ENCODE data around the gene PIK3R6. TPM values are rescaled to one million over a fixed set of nuclear protein-coding genes. Genes with fewer than 3 reads are reported as not detected.

Gene PIK3R6
- total and polyA plus RNA-seq, 2 experiments from 2014 or later, result 0.11 to 0.24 TPM

DNA sequence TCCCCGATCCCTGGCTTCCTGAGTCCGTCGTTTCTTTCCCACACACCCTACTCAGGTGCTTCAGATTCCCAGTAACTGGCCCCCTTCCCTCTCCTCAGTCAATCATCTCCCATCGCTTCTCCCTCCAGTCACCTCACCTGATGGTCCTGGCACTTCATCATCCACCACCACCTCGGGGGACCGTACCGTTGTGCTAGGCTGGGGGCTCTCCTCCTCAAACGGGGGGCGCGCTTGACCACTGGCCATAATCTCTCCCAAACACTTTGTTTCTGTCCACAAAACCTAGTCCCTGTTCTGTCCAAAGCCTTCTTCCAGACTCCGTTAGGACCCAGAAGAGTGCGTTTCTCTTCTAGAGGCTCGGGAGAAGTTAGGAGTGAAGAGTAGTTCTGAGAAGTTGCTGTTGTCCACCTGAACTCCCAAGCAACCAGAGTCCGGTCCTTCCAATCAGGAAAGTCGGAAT lies 109.3 kb downstream of the PIK3R6 start, which contains the start of gene SPDYE4 (continued):
- TF ChIP-seq NANOG (IDR thresholded peaks at IDR 0.05; ENCODE audit: borderline replicate concordance) (no peak), EZH2phosphoT487 (IDR thresholded peaks at IDR 0.05; ENCODE audit: unreplicated experiment) (no peak), CREB1 (CRISPR knock-in tag; IDR thresholded peaks at IDR 0.05; ENCODE audit: low read depth) (no peak), JUNB (IDR thresholded peaks at IDR 0.05; ENCODE audit: unreplicated experiment) (no peak)
- TF ChIP-seq, protein P1, sequence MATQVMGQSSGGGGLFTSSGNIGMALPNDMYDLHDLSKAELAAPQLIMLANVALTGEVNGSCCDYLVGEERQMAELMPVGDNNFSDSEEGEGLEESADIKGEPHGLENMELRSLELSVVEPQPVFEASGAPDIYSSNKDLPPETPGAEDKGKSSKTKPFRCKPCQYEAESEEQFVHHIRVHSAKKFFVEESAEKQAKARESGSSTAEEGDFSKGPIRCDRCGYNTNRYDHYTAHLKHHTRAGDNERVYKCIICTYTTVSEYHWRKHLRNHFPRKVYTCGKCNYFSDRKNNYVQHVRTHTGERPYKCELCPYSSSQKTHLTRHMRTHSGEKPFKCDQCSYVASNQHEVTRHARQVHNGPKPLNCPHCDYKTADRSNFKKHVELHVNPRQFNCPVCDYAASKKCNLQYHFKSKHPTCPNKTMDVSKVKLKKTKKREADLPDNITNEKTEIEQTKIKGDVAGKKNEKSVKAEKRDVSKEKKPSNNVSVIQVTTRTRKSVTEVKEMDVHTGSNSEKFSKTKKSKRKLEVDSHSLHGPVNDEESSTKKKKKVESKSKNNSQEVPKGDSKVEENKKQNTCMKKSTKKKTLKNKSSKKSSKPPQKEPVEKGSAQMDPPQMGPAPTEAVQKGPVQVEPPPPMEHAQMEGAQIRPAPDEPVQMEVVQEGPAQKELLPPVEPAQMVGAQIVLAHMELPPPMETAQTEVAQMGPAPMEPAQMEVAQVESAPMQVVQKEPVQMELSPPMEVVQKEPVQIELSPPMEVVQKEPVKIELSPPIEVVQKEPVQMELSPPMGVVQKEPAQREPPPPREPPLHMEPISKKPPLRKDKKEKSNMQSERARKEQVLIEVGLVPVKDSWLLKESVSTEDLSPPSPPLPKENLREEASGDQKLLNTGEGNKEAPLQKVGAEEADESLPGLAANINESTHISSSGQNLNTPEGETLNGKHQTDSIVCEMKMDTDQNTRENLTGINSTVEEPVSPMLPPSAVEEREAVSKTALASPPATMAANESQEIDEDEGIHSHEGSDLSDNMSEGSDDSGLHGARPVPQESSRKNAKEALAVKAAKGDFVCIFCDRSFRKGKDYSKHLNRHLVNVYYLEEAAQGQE (IDR thresholded peaks at IDR 0.05; ENCODE audit: unreplicated experiment), result no peak
- TF ChIP-seq, protein P2, sequence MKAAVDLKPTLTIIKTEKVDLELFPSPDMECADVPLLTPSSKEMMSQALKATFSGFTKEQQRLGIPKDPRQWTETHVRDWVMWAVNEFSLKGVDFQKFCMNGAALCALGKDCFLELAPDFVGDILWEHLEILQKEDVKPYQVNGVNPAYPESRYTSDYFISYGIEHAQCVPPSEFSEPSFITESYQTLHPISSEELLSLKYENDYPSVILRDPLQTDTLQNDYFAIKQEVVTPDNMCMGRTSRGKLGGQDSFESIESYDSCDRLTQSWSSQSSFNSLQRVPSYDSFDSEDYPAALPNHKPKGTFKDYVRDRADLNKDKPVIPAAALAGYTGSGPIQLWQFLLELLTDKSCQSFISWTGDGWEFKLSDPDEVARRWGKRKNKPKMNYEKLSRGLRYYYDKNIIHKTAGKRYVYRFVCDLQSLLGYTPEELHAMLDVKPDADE (IDR thresholded peaks at IDR 0.05), result no peak

DNA sequence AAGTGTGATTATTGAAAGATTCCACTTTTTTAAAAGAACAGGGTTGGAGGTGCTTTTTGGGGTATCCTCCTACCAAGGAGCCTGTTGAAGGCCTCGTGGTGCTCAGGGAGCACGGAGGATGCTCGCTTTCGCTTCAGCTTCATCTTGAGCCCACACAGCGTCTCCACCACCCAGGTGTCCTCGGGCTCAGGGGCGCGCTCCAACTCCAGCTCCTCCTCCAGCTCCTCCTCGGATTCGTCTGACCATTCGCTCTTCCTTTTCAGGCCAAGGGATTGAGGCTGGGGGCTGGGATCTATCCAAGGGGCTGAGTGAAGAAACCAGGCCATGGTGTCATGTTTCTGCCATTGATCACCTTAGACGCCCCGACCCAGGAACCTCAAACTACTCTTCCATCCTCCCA lies 110.3 kb downstream of the PIK3R6 start:
- no peaks in the 10 kb centered on the region; the same call in 1 of the 2 replicates for H3K4me1 ChIP-seq (ENCODE audit: insufficient read depth)
- H3K27ac Mint-ChIP-seq, result no peak overlapping the region
- H3K79me2 ChIP-seq (replicated peaks; ENCODE audit: insufficient read depth), result no peaks in the 10 kb centered on the region
- no peak overlapping the region for H2AFZ ChIP-seq
- DNase-seq (ENCODE audit: low spot score) (no peak), ATAC-seq (no peak)
- H3K36me3 ChIP-seq (ENCODE audit: insufficient read depth), result no peaks in the 10 kb centered on the region
- H3K27ac ChIP-seq (ENCODE audit: low read depth), result no peak overlapping the region
- H3K4me3 ChIP-seq, result no peak overlapping the region
- H3K4me3 Mint-ChIP-seq, result no peak overlapping the region; the same call in 2 of the 3 replicates
- no peak overlapping the region for H3K4me2 ChIP-seq
- TF ChIP-seq NANOG (IDR thresholded peaks at IDR 0.05; ENCODE audit: borderline replicate concordance) (no peak), ZNF114 (CRISPR knock-in tag; IDR thresholded peaks at IDR 0.05) (no peak), POLR2AphosphoS5 (IDR thresholded peaks at IDR 0.05; ENCODE audit: low read depth) (no peak)
- TF ChIP-seq, protein P2 (IDR thresholded peaks at IDR 0.05), result no peak
- H3K27me3 ChIP-seq (ENCODE audit: insufficient read depth), result no peaks in the 10 kb centered on the region
- H3K9me3 Mint-ChIP-seq, result peaks cover 5% of the 10 kb centered on the region
- H3F3A ChIP-seq (replicated peaks; ENCODE audit: low read depth), result no peaks in the 10 kb centered on the region
- no peaks in the 10 kb centered on the region for H4K20me1 ChIP-seq (replicated peaks; ENCODE audit: insufficient read depth)
- H3K27me3 Mint-ChIP-seq (ENCODE audit: insufficient read depth, low read depth, poor library complexity), result peaks cover 2% of the 10 kb centered on the region
- H3K9me2 ChIP-seq (ENCODE audit: insufficient read depth), result no peaks in the 10 kb centered on the region
- H3K36me3 Mint-ChIP-seq (ENCODE audit: low read depth), result peaks cover 4% of the 10 kb centered on the region; the same call in 1 of the 3 replicates
- peaks cover 11% of the 10 kb centered on the region for H3K4me1 Mint-ChIP-seq
